Aorta (tissue), 5 donors: Measurements from ENCODE around the gene TMEM106A. TPM values are rescaled to one million over a fixed set of nuclear protein-coding genes. Genes with fewer than 3 reads are reported as not detected.
"Not testable (repeated sequence)": the region's sequence is repeated elsewhere in the genome, so short reads cannot be mapped to it uniquely, and the experiment has no call there.

ENCODE experiments used
- ATAC-seq: fragments of 200-7000 bp; cut with Tn5 transposase; one replicate; pipeline ENCODE4 v1.9.1; 2022; ENCODE audit warnings: moderate library complexity; ENCODE audit not compliant: low FRiP score
- DNase-seq, 2 donors: peaks; one replicate each; pipeline ENCODE4 v3.0.0-alpha.2; 2020
- H3K27ac ChIP-seq, 2 donors: one replicate each; pipeline ENCODE4 v1.5.1; 2013; ENCODE audit warnings: low read length in 2 of 2, mild to moderate bottlenecking in 2 of 2, moderate library complexity in 2 of 2, control low read depth in 1 of 2, inconsistent platforms in 1 of 2, low read depth in 1 of 2
- H3K27me3 ChIP-seq, 2 donors: one replicate each; pipeline ENCODE4 v1.6.1; 2013; ENCODE audit warnings: control low read depth in 1 of 2, low read length in 1 of 2, mild to moderate bottlenecking in 1 of 2, moderate library complexity in 1 of 2; ENCODE audit not compliant: insufficient read depth in 2 of 2, control insufficient read depth in 1 of 2
- H3K36me3 ChIP-seq, 2 donors: one replicate each; pipeline ENCODE4 v1.6.1; 2013; ENCODE audit warnings: control low read depth in 1 of 2, low read length in 1 of 2, mild to moderate bottlenecking in 1 of 2; ENCODE audit not compliant: insufficient read depth in 2 of 2, control insufficient read depth in 1 of 2
- H3K4me1 ChIP-seq, 2 donors: one replicate each; pipeline ENCODE4 v1.6.1; 2013; ENCODE audit warnings: low read length in 2 of 2, control low read depth in 1 of 2, mild to moderate bottlenecking in 1 of 2, moderate library complexity in 1 of 2; ENCODE audit not compliant: insufficient read depth in 2 of 2, control insufficient read depth in 1 of 2
- H3K4me3 ChIP-seq, 2 donors: one replicate each; pipeline ENCODE4 v1.5.1; 2013; ENCODE audit warnings: low read length in 2 of 2, control low read depth in 1 of 2, mild to moderate bottlenecking in 1 of 2
- H3K9me3 ChIP-seq: one replicate; pipeline ENCODE4 v1.6.1; 2013; ENCODE audit warnings: mild to moderate bottlenecking, low read length; ENCODE audit not compliant: control insufficient read depth
- WGBS, 2 donors: extraction: QIAGEN DNeasy Blood & Tissue Kit; methylation state at CpG; one replicate each; pipeline ENCODE4 v1.1.7; 2013; 5-methylcytosine and 5-hydroxymethylcytosine counted together
- intact Hi-C, 2 donors: fragments of 100-400 bp; cut with DNase I; formaldehyde crosslinking; loops; one replicate each; pipeline versions ENCODE4 v1.14.2 to v1.15.0; 2022
- long read RNA-seq, 2 donors: library from polyadenylated mRNA; unstranded; transcript quantifications; one replicate each; pipeline ENCODE4 v2.0.0, GENCODE V29; 2020 to 2021
- polyA plus RNA-seq, 2 donors: library from polyadenylated mRNA; stranded (reverse); fragments of 200-250 nt; gene quantifications; one replicate each; pipeline ENCODE4 v1.2.3, GENCODE V29; 2013
- total RNA-seq, 2 donors: library from RNA; stranded (reverse); fragmentation: NEBNext Ultra II Directional; extraction: Animal tissue kit (Norgen Biotek cat#: 25700); gene quantifications; one replicate each; pipeline ENCODE4 v1.2.1, GENCODE V29; 2021
- donor health status: healthy with polysubstance abuse.
- donor health status: Bipolar disorder and iron deficiency.
- donor health status: DM: no; HTN: no; CAD: no.
- donor health status: DM: no; HTN: no; CAD: no.
- donor health status: DM: yes; HTN: yes; CAD: no.

Gene TMEM106A
- 10 to 100 TPM; 20.2 to 37.2 TPM for total RNA-seq
- polyA plus RNA-seq: 1 to 10 TPM; 2.5 to 5.0 TPM
- long read RNA-seq, donor 1, partial matches to known transcripts: 4 of 9 reads
- long read RNA-seq, donor 1, other reads (novel, unspliced or antisense): 4 of 9 reads
- long read RNA-seq, donor 2, partial matches to known transcripts: 3 of 6 reads
- long read RNA-seq, donor 2, other reads (novel, unspliced or antisense): 3 of 6 reads

GRCh38 chr17:43211480-43212402, at the start of gene TMEM106A:
Gene TMEM106A (plus strand): TSS chr17:43211875. CDS start chr17:43213042, 1,167 bp downstream.
- H3K27ac ChIP-seq: peak within 1 kb of the TSS; percentile 69 to 70
- 0 to 1% methylated on average over 54 of the region's 54 CpGs for WGBS, 2 donors
- H3K4me1 ChIP-seq: no peaks in the 10 kb centered on the region
- H3K27me3 ChIP-seq: no peaks in the 10 kb centered on the region
- intact Hi-C loops: loop anchor here in 1 of 2 donors (5.0 kb wide), 2 partner anchors 34 to 189 kb away; partner anchors contain the start of gene VAT1
- peak; percentile 88 for ATAC-seq
- no peaks in the 10 kb centered on the region for H3K9me3 ChIP-seq
- peak; percentile 90 to 94 for DNase-seq
- peak within 1 kb of the TSS; percentile 43 to 87 for H3K4me3 ChIP-seq
- H3K36me3 ChIP-seq: peaks cover 4% of the 10 kb centered on the region in 2 donors

- H3K27ac ChIP-seq, H3K4me3 ChIP-seq, H3K9me3 ChIP-seq, H3K27me3 ChIP-seq, H3K36me3 ChIP-seq, ATAC-seq, intact Hi-C loops, H3K4me1 ChIP-seq, DNase-seq: not testable (repeated sequence)
These were observed 45.7 kb upstream of the TMEM106A start for GRCh38 chr17:43165971-43166370.

- WGBS, 2 donors: 1 to 2% methylated on average over 29 of the region's 29 CpGs
- Histone ChIP-seq H3K4me1 (no peaks in the 10 kb centered on the region), H3K27ac (peak overlapping the region in 1 of 2 donors; percentile 97), H3K9me3 (no peaks in the 10 kb centered on the region), H3K36me3 (no peaks in the 10 kb centered on the region), H3K4me3 (peak overlapping the region; percentile 46 to 49), H3K27me3 (no peaks in the 10 kb centered on the region)
- intact Hi-C loops: loop anchor here (2.0 to 10.0 kb wide), 7 partner anchors 42 to 185 kb away; partner anchors contain the start of genes BRCA1 (in 2 of the 2) and VAT1 (in 2 of the 2)
- peak; percentile 52 to 76 for DNase-seq
- peak; percentile 78 for ATAC-seq
These were observed 42.0 kb upstream of the TMEM106A start for GRCh38 chr17:43169561-43170139.

- ATAC-seq: peak; percentile 96
- peak overlapping the region; percentile 79 to 85 for H3K4me3 ChIP-seq
- no peaks in the 10 kb centered on the region for H3K9me3 ChIP-seq
- no peaks in the 10 kb centered on the region for H3K4me1 ChIP-seq
- DNase-seq: peak; percentile 92 to 94
- peak overlapping the region; percentile 96 to 97 for H3K27ac ChIP-seq
- H3K27me3 ChIP-seq: no peaks in the 10 kb centered on the region
- H3K36me3 ChIP-seq: no peaks in the 10 kb centered on the region
- 0 to 1% methylated on average over 27 of the region's 27 CpGs for WGBS, 2 donors
- intact Hi-C loops: loop anchor here (2.0 to 10.0 kb wide), 7 partner anchors 43 to 185 kb away; partner anchors contain the start of genes BRCA1 (in 2 of the 2) and VAT1 (in 2 of the 2)
These were observed 41.4 kb upstream of the TMEM106A start for GRCh38 chr17:43170140-43170765.

GRCh38 chr17:43170766-43171585, 40.7 kb upstream of the TMEM106A start, which contains the start of gene NBR1:
Gene NBR1 (plus strand): TSS chr17:43171214. CDS start chr17:43175800, 4,586 bp downstream.
- ATAC-seq (peak; percentile 94), DNase-seq (peak; percentile 94 to 96)
- 0% methylated on average over 41 of the region's 41 CpGs for WGBS, 2 donors
- H3K27me3 ChIP-seq: no peaks in the 10 kb centered on the region
- peak within 1 kb of the TSS; percentile 96 to 97 for H3K27ac ChIP-seq
- intact Hi-C loops: loop anchor here (2.0 to 10.0 kb wide), 7 partner anchors 44 to 184 kb away; partner anchors contain the start of genes BRCA1 (in 2 of the 2) and VAT1 (in 2 of the 2)
- no peaks in the 10 kb centered on the region for H3K4me1 ChIP-seq
- H3K36me3 ChIP-seq: no peaks in the 10 kb centered on the region
- H3K4me3 ChIP-seq: peak within 1 kb of the TSS; percentile 79 to 85
- H3K9me3 ChIP-seq: no peaks in the 10 kb centered on the region

- H3K4me3 ChIP-seq: peak overlapping the region; percentile 76 to 79
- H3K4me1 ChIP-seq: peaks cover 0 to 2% of the 10 kb centered on the region in 2 donors
- H3K36me3 ChIP-seq: no peaks in the 10 kb centered on the region
- WGBS, 2 donors: 5 to 6% methylated on average over 12 of the region's 12 CpGs
- H3K9me3 ChIP-seq: no peaks in the 10 kb centered on the region
- ATAC-seq (no peak), DNase-seq (peak in 1 of 2 donors; percentile 63)
- intact Hi-C loops: loop anchor here (2.0 to 10.0 kb wide), 7 partner anchors 45 to 183 kb away; partner anchors contain the start of genes BRCA1 (in 2 of the 2) and VAT1 (in 2 of the 2)
- H3K27ac ChIP-seq: peak overlapping the region; percentile 88 to 97
- H3K27me3 ChIP-seq: no peaks in the 10 kb centered on the region
These were observed 39.8 kb upstream of the TMEM106A start for GRCh38 chr17:43171586-43172487.
